DND-41 (cell line): Measurements from ENCODE around the gene UNCX.

Experiments used
- EZH2 ChIP-seq: IDR thresholded peaks from 3 replicates; pipeline ENCODE4 v1.6.1; 2012; ENCODE audit warnings: borderline replicate concordance, low read depth, mild to moderate bottlenecking, moderate library complexity, low read length, inconsistent platforms; ENCODE audit not compliant: severe bottlenecking
- TF ChIP-seq, protein P1 (sequence below): IDR thresholded peaks from 2 replicates; pipeline ENCODE4 v1.5.1; 2012; ENCODE audit warnings: borderline replicate concordance, low read length, moderate library complexity, mild to moderate bottlenecking; ENCODE audit not compliant: poor library complexity, severe bottlenecking; ENCODE audit errors: extremely low read depth

DNA sequence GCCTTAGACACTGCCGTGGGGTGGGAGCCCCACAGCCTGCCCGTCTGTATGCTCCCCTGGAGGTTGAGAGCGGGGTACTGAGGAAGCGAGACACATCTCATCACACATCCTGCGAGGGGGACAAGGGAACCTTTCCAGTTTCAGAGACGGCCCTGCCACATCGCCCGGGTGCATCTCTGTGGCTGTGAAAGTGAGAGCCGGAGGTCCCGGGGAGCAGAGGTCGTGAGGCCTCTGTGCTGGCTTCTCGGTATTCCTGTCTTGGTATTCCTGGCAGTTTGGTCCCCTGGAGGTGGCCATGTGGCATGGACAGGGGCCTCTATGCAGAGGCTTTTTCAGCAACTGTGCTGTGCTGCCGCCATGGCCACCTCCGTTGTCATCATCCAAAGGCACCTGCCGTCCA lies 30.8 kb upstream of the UNCX start:
- TF ChIP-seq, protein P1, sequence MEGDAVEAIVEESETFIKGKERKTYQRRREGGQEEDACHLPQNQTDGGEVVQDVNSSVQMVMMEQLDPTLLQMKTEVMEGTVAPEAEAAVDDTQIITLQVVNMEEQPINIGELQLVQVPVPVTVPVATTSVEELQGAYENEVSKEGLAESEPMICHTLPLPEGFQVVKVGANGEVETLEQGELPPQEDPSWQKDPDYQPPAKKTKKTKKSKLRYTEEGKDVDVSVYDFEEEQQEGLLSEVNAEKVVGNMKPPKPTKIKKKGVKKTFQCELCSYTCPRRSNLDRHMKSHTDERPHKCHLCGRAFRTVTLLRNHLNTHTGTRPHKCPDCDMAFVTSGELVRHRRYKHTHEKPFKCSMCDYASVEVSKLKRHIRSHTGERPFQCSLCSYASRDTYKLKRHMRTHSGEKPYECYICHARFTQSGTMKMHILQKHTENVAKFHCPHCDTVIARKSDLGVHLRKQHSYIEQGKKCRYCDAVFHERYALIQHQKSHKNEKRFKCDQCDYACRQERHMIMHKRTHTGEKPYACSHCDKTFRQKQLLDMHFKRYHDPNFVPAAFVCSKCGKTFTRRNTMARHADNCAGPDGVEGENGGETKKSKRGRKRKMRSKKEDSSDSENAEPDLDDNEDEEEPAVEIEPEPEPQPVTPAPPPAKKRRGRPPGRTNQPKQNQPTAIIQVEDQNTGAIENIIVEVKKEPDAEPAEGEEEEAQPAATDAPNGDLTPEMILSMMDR = no peak
- TF ChIP-seq EZH2 = no peak
